Vagina (tissue), 2 donors: ENCODE measurements around the gene DNAJB13. TPM values are rescaled to one million over a fixed set of nuclear protein-coding genes. Genes with fewer than 3 reads are reported as not detected.

Source experiments
- DNase-seq, 2 donors: peaks; one replicate each; pipeline ENCODE4 v3.0.0-alpha.2; 2017; ENCODE audit errors: extremely low spot score in 2 of 2
- H3K27ac ChIP-seq: fragments of 200-600 bp; sonication (generic); one replicate; pipeline ENCODE4 v1.5.1; 2019
- H3K27me3 ChIP-seq: fragments of 200-600 bp; sonication (generic); one replicate; pipeline ENCODE4 v1.5.1; 2019
- H3K36me3 ChIP-seq, 2 donors: fragments of 200-600 bp; sonication (generic); one replicate each; pipeline ENCODE4 v1.5.1; 2017 to 2019
- H3K4me1 ChIP-seq: fragments of 200-600 bp; sonication (generic); one replicate; pipeline ENCODE4 v1.5.1; 2019
- H3K4me3 ChIP-seq, 2 donors: fragments of 200-600 bp; sonication (generic); 1 replicate in 1 of 2; 2 replicates in 1 of 2; pipeline ENCODE4 v1.5.1; 2016 to 2019
- H3K9me3 ChIP-seq: fragments of 200-600 bp; sonication (generic); one replicate; pipeline ENCODE4 v1.5.1; 2019
- CTCF ChIP-seq, 3 experiments: fragments of 450-650 bp in 2 of 3; fragments of 200-600 bp in 1 of 3; sonication (generic) in 1 of 3; IDR thresholded peaks; one replicate each; pipeline ENCODE4 v1.5.1; 2017 to 2019; ENCODE audit warnings: antibody characterized with exemption in 3 of 3, mild to moderate bottlenecking in 2 of 3, moderate library complexity in 2 of 3
- POLR2A ChIP-seq, 2 donors: fragments of 450-650 bp; IDR thresholded peaks; one replicate each; pipeline ENCODE4 v1.6.1; 2017; ENCODE audit warnings: antibody characterized with exemption in 2 of 2, mild to moderate bottlenecking in 2 of 2, moderate library complexity in 2 of 2
- POLR2AphosphoS5 ChIP-seq, 2 donors: sonication (generic); formaldehyde crosslinking; IDR thresholded peaks; one replicate each; pipeline ENCODE4 v1.9.0; 2017; ENCODE audit warnings: antibody characterized with exemption in 2 of 2, mild to moderate bottlenecking in 2 of 2, low read depth in 1 of 2; ENCODE audit not compliant: insufficient read depth in 1 of 2
- intact Hi-C: fragments of 100-400 bp; cut with DNase I; formaldehyde crosslinking; loops from one replicate; pipeline ENCODE4 v1.15.1; 2023
- total RNA-seq: library from RNA; depleted of rRNA; stranded (reverse); fragments of >200 nt; gene quantifications from one replicate; pipeline ENCODE4 v1.2.3, GENCODE V29; 2016

The DNAJB13 gene
- total RNA-seq, 1 donor from 2014 or later, result not detected

DNA sequence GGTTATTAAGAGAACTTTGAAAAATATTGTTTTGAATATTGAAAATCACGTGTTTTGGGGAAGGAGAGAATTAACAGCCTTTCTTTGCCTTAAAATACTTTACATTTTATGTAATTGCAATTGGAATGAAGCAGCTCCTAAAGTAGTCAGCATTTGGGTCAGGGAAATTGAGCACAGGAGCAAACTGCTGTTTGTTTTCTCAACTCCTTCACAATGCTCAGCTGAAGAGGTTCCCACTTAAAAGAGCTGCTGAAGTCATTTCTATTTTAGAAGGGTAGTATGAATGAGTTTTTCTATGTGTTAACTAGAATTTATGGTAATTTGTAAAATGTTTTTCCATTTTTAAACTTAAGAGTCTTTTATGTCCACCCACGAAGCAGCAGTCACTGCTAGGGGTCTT lies 39.9 kb downstream of the DNAJB13 start:
- Histone ChIP-seq H3K27me3 (no peaks in the 10 kb centered on the region), H3K9me3 (no peaks in the 10 kb centered on the region), H3K36me3 (no peaks in the 10 kb centered on the region), H3K27ac (no peak overlapping the region), H3K4me3 (no peak overlapping the region), H3K4me1 (no peaks in the 10 kb centered on the region)
- DNase-seq, result no peak
- TF ChIP-seq POLR2A (IDR thresholded peaks at IDR 0.05), result no peak
- no peak for TF ChIP-seq CTCF (IDR thresholded peaks at IDR 0.05)
- TF ChIP-seq POLR2AphosphoS5 (IDR thresholded peaks at IDR 0.05; ENCODE audit: insufficient read depth in 1 of 2, low read depth in 1 of 2), result no peak
- intact Hi-C loops, result no loop called here

DNA sequence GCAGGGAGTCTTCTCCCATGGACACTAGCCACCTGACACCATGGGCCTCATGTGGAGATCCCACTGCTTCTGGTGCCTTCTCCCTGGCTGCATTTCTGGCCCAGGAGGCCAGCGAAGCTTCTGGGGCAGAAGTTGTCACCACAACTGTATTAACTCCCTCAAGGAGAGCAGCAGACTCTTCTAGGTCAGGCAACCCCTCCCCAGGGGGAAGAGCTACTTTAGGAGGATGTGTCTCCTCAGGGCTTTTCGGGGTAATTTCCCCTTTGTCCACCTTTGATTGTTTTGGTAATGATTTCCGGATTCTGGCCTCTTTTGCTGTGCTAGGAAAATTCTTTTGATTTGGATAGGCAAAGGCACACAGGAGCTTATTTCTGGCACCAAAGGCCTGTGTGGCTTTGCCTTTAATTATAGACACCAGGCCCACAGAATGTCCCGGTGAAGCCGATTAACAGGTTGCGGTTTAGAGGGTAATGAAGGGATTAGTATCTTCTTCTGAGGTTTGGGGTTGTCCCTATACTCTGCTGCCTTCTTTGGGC lies 40.7 kb downstream of the DNAJB13 start:
- Histone ChIP-seq H3K27me3 (no peaks in the 10 kb centered on the region), H3K27ac (no peak overlapping the region), H3K36me3 (no peaks in the 10 kb centered on the region), H3K9me3 (no peaks in the 10 kb centered on the region), H3K4me3 (no peak overlapping the region), H3K4me1 (no peaks in the 10 kb centered on the region)
- intact Hi-C loops, result no loop called here
- DNase-seq, result no peak
- TF ChIP-seq POLR2A (IDR thresholded peaks at IDR 0.05) (no peak), POLR2AphosphoS5 (IDR thresholded peaks at IDR 0.05; ENCODE audit: insufficient read depth in 1 of 2, low read depth in 1 of 2) (no peak), CTCF (IDR thresholded peaks at IDR 0.05) (no peak)

GRCh38 chr11:73995247-73995646 lies 44.4 kb downstream of the DNAJB13 start:
- H3K4me3 ChIP-seq, result no peak overlapping the region
- no peaks in the 10 kb centered on the region for H3K9me3 ChIP-seq
- no peaks in the 10 kb centered on the region for H3K4me1 ChIP-seq
- no peak for DNase-seq
- no peaks in the 10 kb centered on the region for H3K36me3 ChIP-seq
- H3K27me3 ChIP-seq, result no peaks in the 10 kb centered on the region
- intact Hi-C loops, result no loop called here
- no peak overlapping the region for H3K27ac ChIP-seq
- TF ChIP-seq POLR2AphosphoS5 (IDR thresholded peaks at IDR 0.05; ENCODE audit: insufficient read depth in 1 of 2, low read depth in 1 of 2) (no peak), POLR2A (IDR thresholded peaks at IDR 0.05) (no peak), CTCF (IDR thresholded peaks at IDR 0.05) (no peak)

DNA sequence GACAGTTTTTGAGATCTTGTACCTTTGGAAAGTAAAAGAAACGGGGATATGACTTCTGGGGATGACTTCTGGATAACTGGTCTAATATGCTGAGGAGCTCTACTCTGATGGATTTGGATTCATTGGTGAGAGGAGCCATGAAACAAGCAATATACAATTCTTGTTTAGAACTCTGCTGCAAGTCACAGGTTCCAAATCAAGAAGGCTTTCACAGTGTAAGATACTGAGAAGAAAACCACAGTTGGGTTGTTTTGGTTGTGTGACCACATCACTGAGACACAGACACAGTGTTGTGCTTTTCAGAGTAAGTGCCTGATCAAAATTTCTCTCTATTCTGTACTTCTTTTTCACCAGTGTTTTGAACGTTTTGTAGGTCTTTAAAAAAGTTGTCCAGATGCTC lies 44.9 kb downstream of the DNAJB13 start:
- Histone ChIP-seq H3K27me3 (no peaks in the 10 kb centered on the region), H3K27ac (no peak overlapping the region), H3K36me3 (no peaks in the 10 kb centered on the region), H3K4me3 (no peak overlapping the region), H3K4me1 (no peaks in the 10 kb centered on the region), H3K9me3 (no peaks in the 10 kb centered on the region)
- intact Hi-C loops, result no loop called here
- no peak for TF ChIP-seq POLR2AphosphoS5 (IDR thresholded peaks at IDR 0.05; ENCODE audit: insufficient read depth in 1 of 2, low read depth in 1 of 2)
- TF ChIP-seq POLR2A (IDR thresholded peaks at IDR 0.05), result no peak
- TF ChIP-seq CTCF (IDR thresholded peaks at IDR 0.05), result no peak
- DNase-seq, result no peak

DNA sequence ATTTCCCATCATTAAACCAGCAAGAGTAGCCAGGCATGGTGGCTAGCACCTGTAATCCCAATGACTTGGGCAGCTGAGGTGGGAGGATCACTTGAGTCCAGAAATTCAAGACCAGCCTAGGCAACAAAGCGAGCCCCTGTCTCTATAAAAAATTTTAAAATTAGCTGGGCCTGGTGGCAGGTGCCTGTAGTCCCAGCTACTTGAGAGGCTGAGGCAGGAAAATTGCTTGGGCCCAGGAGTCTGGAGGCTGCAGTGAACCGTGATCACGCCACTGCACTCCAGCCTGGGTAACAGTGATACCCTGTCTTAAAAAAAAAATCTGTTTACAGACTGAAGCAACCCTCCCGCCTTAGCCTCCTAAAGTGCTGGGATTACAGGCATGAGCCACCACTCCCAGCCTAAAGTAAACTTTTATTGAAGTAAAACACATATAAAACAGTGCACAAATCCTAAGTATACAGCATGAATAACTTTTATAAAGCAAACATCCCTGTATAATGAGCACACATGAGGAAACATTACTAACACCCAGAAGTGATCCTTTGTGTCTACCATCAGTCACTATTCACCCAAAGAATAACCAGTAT lies 45.4 kb downstream of the DNAJB13 start:
- H3K4me3 ChIP-seq, result no peak overlapping the region
- no peaks in the 10 kb centered on the region for H3K9me3 ChIP-seq
- no peak for DNase-seq
- TF ChIP-seq CTCF (IDR thresholded peaks at IDR 0.05) (no peak), POLR2AphosphoS5 (IDR thresholded peaks at IDR 0.05; ENCODE audit: insufficient read depth in 1 of 2, low read depth in 1 of 2) (no peak), POLR2A (IDR thresholded peaks at IDR 0.05) (no peak)
- no peaks in the 10 kb centered on the region for H3K4me1 ChIP-seq
- no peak overlapping the region for H3K27ac ChIP-seq
- H3K27me3 ChIP-seq, result no peaks in the 10 kb centered on the region
- no peaks in the 10 kb centered on the region for H3K36me3 ChIP-seq
- intact Hi-C loops, result no loop called here
